Transverse colon (tissue), 4 donors: Measurements from ENCODE around the gene DENND6B. TPM values are rescaled to one million over a fixed set of nuclear protein-coding genes. Genes with fewer than 3 reads are reported as not detected.

Experiments used
- DNase-seq: peaks from one replicate; pipeline ENCODE4 v3.0.0-alpha.2; 2019
- H3K27ac ChIP-seq, 4 donors: fragments of 200-600 bp; sonication (generic); 2 replicates each; pipeline ENCODE4 v1.5.1; 2016 to 2018; ENCODE audit warnings: inconsistent platforms in 4 of 4
- H3K27me3 ChIP-seq: fragments of 200-600 bp; sonication (generic); 2 replicates; pipeline ENCODE4 v1.5.1; 2017; ENCODE audit warnings: inconsistent platforms
- H3K36me3 ChIP-seq, 4 donors: fragments of 200-600 bp; sonication (generic); 2 replicates each; pipeline ENCODE4 v1.5.1; 2017 to 2019; ENCODE audit warnings: inconsistent platforms in 4 of 4
- H3K4me1 ChIP-seq, 4 donors: fragments of 200-600 bp; sonication (generic); 2 replicates each; pipeline ENCODE4 v1.5.1; 2017 to 2020; ENCODE audit warnings: inconsistent platforms in 4 of 4
- H3K4me3 ChIP-seq, 4 donors: fragments of 200-600 bp; sonication (generic); 1 replicate in 1 of 4; 2 replicates in 3 of 4; pipeline versions ENCODE4 v1.5.1 to v1.6.1; 2017 to 2019; ENCODE audit warnings: inconsistent platforms in 4 of 4
- H3K9me3 ChIP-seq, 2 donors: fragments of 200-600 bp; sonication (generic); 2 replicates each; pipeline ENCODE4 v1.5.1; 2017 to 2019; ENCODE audit warnings: inconsistent platforms in 2 of 2
- CTCF ChIP-seq, 5 experiments: fragments of 200-600 bp in 3 of 5; fragments of 450-650 bp in 2 of 5; sonication (generic) in 3 of 5; IDR thresholded peaks; 1 replicate in 2 of 5; 2 replicates in 3 of 5; pipeline ENCODE4 v1.5.1; 2016 to 2017; ENCODE audit warnings: antibody characterized with exemption in 5 of 5, inconsistent platforms in 3 of 5, mild to moderate bottlenecking in 2 of 5, moderate library complexity in 1 of 5
- EP300 ChIP-seq: sonication (generic); formaldehyde crosslinking; IDR thresholded peaks from one replicate; pipeline ENCODE4 v1.6.1; 2017; ENCODE audit warnings: antibody characterized with exemption, low read depth
- POLR2A ChIP-seq: fragments of 450-650 bp; IDR thresholded peaks from one replicate; pipeline ENCODE4 v1.6.1; 2016; ENCODE audit warnings: antibody characterized with exemption, mild to moderate bottlenecking, moderate library complexity
- POLR2AphosphoS5 ChIP-seq, 3 donors: sonication (generic); formaldehyde crosslinking; IDR thresholded peaks; one replicate each; pipeline ENCODE4 v1.6.1; 2016; ENCODE audit warnings: antibody characterized with exemption in 3 of 3
- WGBS, 2 donors: methylation state at CpG; one replicate each; pipeline ENCODE4 v1.1.5; 2018; ENCODE audit warnings: low coverage in 1 of 2; 5-methylcytosine and 5-hydroxymethylcytosine counted together
- in situ Hi-C, 4 donors: fragments of 200-750 bp; cut with MboI; loops; one replicate each; pipeline versions ENCODE4 v1.15.0 to v1.15.1; 2017; ENCODE audit warnings: low sequenced_read_pairs in 3 of 4, low pct_ligation_motif_present in 1 of 4, low pct_unique_long_range_greater_than_20kb in 1 of 4
- intact Hi-C: fragments of 100-400 bp; cut with DNase I; formaldehyde crosslinking; loops from one replicate; pipeline ENCODE4 v1.15.1; 2023; ENCODE audit warnings: low total_unique reads
- total RNA-seq, 4 donors: library from RNA; depleted of rRNA; stranded (reverse); fragments of >200 nt; gene quantifications; one replicate each; pipeline ENCODE4 v1.1.0, GENCODE V29; 2016

The DENND6B gene
- total RNA-seq, 4 donors from 2014 or later: 3.2 to 22.7 (median 8.3) TPM

- H3K4me1 ChIP-seq: peaks cover 14 to 49% (median 36%) of the 10 kb centered on the region in 4 donors
- no peak for TF ChIP-seq POLR2AphosphoS5 (IDR thresholded peaks at IDR 0.05)
- no peak for TF ChIP-seq POLR2A
- TF ChIP-seq EP300: no peak
- TF ChIP-seq CTCF (IDR thresholded peaks at IDR 0.05): no peak
- H3K9me3 ChIP-seq: no peaks in the 10 kb centered on the region
- in situ Hi-C loops (no loop called here), intact Hi-C loops (no loop called here)
- WGBS, 2 donors: 88% methylated on average over 21 of the region's 21 CpGs; no CpG with 5 or more reads in 1 of the 2 donors
- DNase-seq: no peak
- no peak overlapping the region for H3K4me3 ChIP-seq
- no peaks in the 10 kb centered on the region for H3K27me3 ChIP-seq
- no peaks in the 10 kb centered on the region for H3K36me3 ChIP-seq
- H3K27ac ChIP-seq: no peak overlapping the region
Measured at GRCh38 chr22:50310031-50310722, 16.6 kb downstream of the DENND6B start.

GRCh38 chr22:50309601-50309991 lies 17.2 kb downstream of the DENND6B start:
- WGBS, 2 donors: 76% methylated on average over 6 of the region's 7 CpGs; no CpG with 5 or more reads in 1 of the 2 donors
- in situ Hi-C loops (no loop called here), intact Hi-C loops (no loop called here)
- no peak for DNase-seq
- Histone ChIP-seq H3K36me3 (no peaks in the 10 kb centered on the region), H3K27ac (peak overlapping the region; percentile 80 to 94 (median 84)), H3K4me3 (no peak overlapping the region), H3K4me1 (peaks cover 20 to 49% (median 38%) of the 10 kb centered on the region in 4 donors), H3K27me3 (no peaks in the 10 kb centered on the region), H3K9me3 (no peaks in the 10 kb centered on the region)
- TF ChIP-seq POLR2A: no peak
- TF ChIP-seq POLR2AphosphoS5 (IDR thresholded peaks at IDR 0.05): no peak
- TF ChIP-seq EP300: no peak
- no peak for TF ChIP-seq CTCF (IDR thresholded peaks at IDR 0.05)

- in situ Hi-C loops: no loop called here
- DNase-seq: no peak
Measured at GRCh38 chr22:50308986-50309600, 17.7 kb downstream of the DENND6B start.

More at GRCh38 chr22:50308986-50309600, 17.7 kb downstream of the DENND6B start:
- no peak for TF ChIP-seq POLR2A
- TF ChIP-seq POLR2AphosphoS5 (IDR thresholded peaks at IDR 0.05): no peak
- TF ChIP-seq CTCF (IDR thresholded peaks at IDR 0.05): no peak
- no peak for TF ChIP-seq EP300
- 67% methylated on average over 9 of the region's 9 CpGs; no CpG with 5 or more reads in 1 of the 2 donors for WGBS, 2 donors
- H3K36me3 ChIP-seq: no peaks in the 10 kb centered on the region
- intact Hi-C loops: no loop called here
- H3K9me3 ChIP-seq: no peaks in the 10 kb centered on the region
- no peaks in the 10 kb centered on the region for H3K27me3 ChIP-seq
- H3K4me1 ChIP-seq: peaks cover 24 to 50% (median 39%) of the 10 kb centered on the region in 4 donors
- no peak overlapping the region for H3K4me3 ChIP-seq
- H3K27ac ChIP-seq: peak overlapping the region; percentile 80 to 94 (median 84)
